ENCODE data around the gene FZD4.

GRCh38 chr11:86938900-86939880 lies 16.0 kb downstream of the FZD4 start:
- TF ChIP-seq CTCF (IDR thresholded peaks at IDR 0.05) (peak; percentile 55 to 79 (median 60)), POLR2AphosphoS5 (IDR thresholded peaks at IDR 0.05) (no peak), POLR2A (IDR thresholded peaks at IDR 0.05) (no peak), EP300 (IDR thresholded peaks at IDR 0.05) (no peak)

Data from sigmoid colon (tissue), 4 donors.